Measurements from ENCODE around the gene PEX5L.

GRCh38 chr3:179772297-179772696 is 264.4 kb downstream of the PEX5L start:
- TF ChIP-seq CTCF (IDR thresholded peaks at IDR 0.05) (no peak), EP300 (IDR thresholded peaks at IDR 0.05) (no peak)

All from gastroesophageal sphincter (tissue), 3 donors.